K562 (cell line): Measurements from ENCODE around the gene CFAP410. TPM values are rescaled to one million over a fixed set of nuclear protein-coding genes. Genes with fewer than 3 reads are reported as not detected.

ENCODE experiments used
- CBX3 ChIP-seq, 2 experiments: IDR thresholded peaks; 1 replicate in 1 of 2; 2 replicates in 1 of 2; pipeline ENCODE4 v1.6.1; 2012; ENCODE audit warnings: inconsistent platforms in 2 of 2, low read length in 2 of 2, borderline replicate concordance in 1 of 2, control low read depth in 1 of 2
- CREB1 ChIP-seq, 2 experiments: sonication (generic) in 1 of 2; formaldehyde crosslinking in 1 of 2; IDR thresholded peaks; 2 replicates each; pipeline versions ENCODE4 v1.6.1 to v1.8.0; 2012 to 2022; ENCODE audit warnings: inconsistent platforms in 1 of 2, mild to moderate bottlenecking in 1 of 2, missing genetic modification reagents in 1 of 2, moderate library complexity in 1 of 2
- DPF2 ChIP-seq: fragments of 450-650 bp; IDR thresholded peaks from 2 replicates; pipeline ENCODE4 v1.6.1; 2016
- HNRNPH1 ChIP-seq: fragments of 200-400 bp; formaldehyde crosslinking; optimal IDR thresholded peaks from 2 replicates; pipeline ENCODE3; 2017; ENCODE audit warnings: low read depth, mild to moderate bottlenecking, low read length, moderate library complexity
- HNRNPK ChIP-seq: fragments of 200-400 bp; formaldehyde crosslinking; IDR thresholded peaks from one replicate; pipeline ENCODE4 v1.6.1; 2018; ENCODE audit warnings: mild to moderate bottlenecking, low read depth, low read length; ENCODE audit not compliant: poor library complexity, severe bottlenecking
- NCOA1 ChIP-seq: fragments of 450-650 bp; IDR thresholded peaks from 2 replicates; pipeline ENCODE4 v1.6.1; 2016; ENCODE audit warnings: low read depth
- NRF1 ChIP-seq, 2 experiments: fragments of 450-650 bp; IDR thresholded peaks in 1 of 2; conservative IDR thresholded peaks in 1 of 2; 2 replicates each; pipeline ENCODE4 v1.6.1; 2014; ENCODE audit warnings: mild to moderate bottlenecking in 2 of 2
- NUFIP1 ChIP-seq: fragments of 450-650 bp; IDR thresholded peaks from 2 replicates; pipeline ENCODE4 v1.6.1; 2018; ENCODE audit not compliant: partially characterized antibody
- PHB ChIP-seq: fragments of 250-450 bp; sonication (Bioruptor Pico); IDR thresholded peaks from 2 replicates; pipeline ENCODE4 v1.5.0; 2021
- PHF8 ChIP-seq: fragments of 200-600 bp; sonication (generic); IDR thresholded peaks from 2 replicates; pipeline ENCODE4 v1.6.1; 2012; ENCODE audit warnings: mixed run types, mild to moderate bottlenecking, inconsistent platforms, low read length, moderate library complexity, borderline replicate concordance
- PRMT5 ChIP-seq: sonication (generic); formaldehyde crosslinking; IDR thresholded peaks from 2 replicates; pipeline ENCODE4 v1.5.0; 2020; ENCODE audit warnings: missing genetic modification reagents
- SRSF1 ChIP-seq: fragments of 200-400 bp; formaldehyde crosslinking; IDR thresholded peaks from 2 replicates; pipeline ENCODE4 v1.6.1; 2017; ENCODE audit warnings: mild to moderate bottlenecking, low read depth, low read length, moderate library complexity
- TAF7 ChIP-seq: fragments of 450-650 bp; IDR thresholded peaks from 2 replicates; pipeline ENCODE4 v1.6.1; 2016; ENCODE audit warnings: missing genetic modification characterization, missing compliant biosample characterization
- ZFX ChIP-seq: sonication (generic); formaldehyde crosslinking; IDR thresholded peaks from 2 replicates; pipeline ENCODE4 v1.8.0; 2022; ENCODE audit warnings: mild to moderate bottlenecking, missing genetic modification reagents, moderate library complexity
- ZNF217 ChIP-seq: sonication (generic); formaldehyde crosslinking; IDR thresholded peaks from 2 replicates; pipeline ENCODE4 v1.8.0; 2022; ENCODE audit warnings: mild to moderate bottlenecking, missing genetic modification reagents
- ZNF512 ChIP-seq: IDR thresholded peaks from 2 replicates; pipeline ENCODE4 v1.6.1; 2016; ENCODE audit warnings: missing genetic modification characterization, missing compliant biosample characterization
- ZNF561 ChIP-seq: fragments of 450-650 bp; formaldehyde crosslinking; conservative IDR thresholded peaks from 2 replicates; pipeline ENCODE4 v1.4.0; 2020; ENCODE audit warnings: mild to moderate bottlenecking, moderate library complexity
- ZNF584 ChIP-seq: fragments of 200-800 bp; sonication (Bioruptor generic); IDR thresholded peaks from 2 replicates; pipeline ENCODE4 v1.6.1; 2016; ENCODE audit warnings: low read depth, mild to moderate bottlenecking, missing genetic modification characterization, missing compliant biosample characterization
- polyA plus RNA-seq, 8 experiments: library from polyadenylated mRNA; depleted of rRNA in 4 of 8; stranded (reverse) in 5 of 8; unstranded in 3 of 8; fragments of >200 nt; fragmentation: Nextera tagmentation in 2 of 8; fragmentation: Illumina TruSeq in 1 of 8; extraction: Ambion mirVana in 2 of 8; extraction: Trizol in 1 of 8; gene quantifications; 2 replicates each; pipeline versions ENCODE4 v1.2.1 to v1.2.3, GENCODE V29; 2011 to 2014; ENCODE audit warnings: inconsistent platforms in 1 of 8, missing spikeins in 1 of 8
- total RNA-seq, 7 experiments: library from RNA; depleted of rRNA in 6 of 7; stranded (reverse); fragments of >200 nt in 6 of 7; fragmentation: Illumina TruSeq in 2 of 7; extraction: Trizol in 2 of 7; gene quantifications; 2 replicates each; pipeline versions ENCODE4 v1.2.1 to v1.2.3, GENCODE V29; 2011 to 2021; ENCODE audit warnings: low replicate concordance in 1 of 7
- TF ChIP-seq, protein P1 (sequence below): fragments of 200-800 bp; sonication (Bioruptor generic); IDR thresholded peaks from 2 replicates; pipeline ENCODE4 v1.6.1; 2017; ENCODE audit warnings: missing genetic modification characterization, missing compliant biosample characterization
- TF ChIP-seq, protein P2 (sequence below): sonication (generic); formaldehyde crosslinking; IDR thresholded peaks from 2 replicates; pipeline ENCODE4 v1.8.0; 2022; ENCODE audit warnings: missing genetic modification reagents, mild to moderate bottlenecking, borderline replicate concordance
- TF ChIP-seq, protein P3 (sequence below), 2 experiments: fragments of 250-450 bp in 1 of 2; fragments of 450-650 bp in 1 of 2; sonication (Bioruptor Pico) in 1 of 2; IDR thresholded peaks; 2 replicates each; pipeline versions ENCODE4 v1.6.1 to v1.8.0; 2016 to 2021; ENCODE audit warnings: mild to moderate bottlenecking in 2 of 2, moderate library complexity in 2 of 2, missing compliant biosample characterization in 1 of 2, missing genetic modification characterization in 1 of 2

The CFAP410 gene
- total and polyA plus RNA-seq, 9 of the 15 experiments (the other 6 are each of a cell fraction or from before 2014, with no cell fraction given), result 0.07 to 17.3 (median 2.3) TPM

GRCh38 chr21:44338971-44339910, at the start of gene CFAP410 (continued):
- TF ChIP-seq, protein P1, sequence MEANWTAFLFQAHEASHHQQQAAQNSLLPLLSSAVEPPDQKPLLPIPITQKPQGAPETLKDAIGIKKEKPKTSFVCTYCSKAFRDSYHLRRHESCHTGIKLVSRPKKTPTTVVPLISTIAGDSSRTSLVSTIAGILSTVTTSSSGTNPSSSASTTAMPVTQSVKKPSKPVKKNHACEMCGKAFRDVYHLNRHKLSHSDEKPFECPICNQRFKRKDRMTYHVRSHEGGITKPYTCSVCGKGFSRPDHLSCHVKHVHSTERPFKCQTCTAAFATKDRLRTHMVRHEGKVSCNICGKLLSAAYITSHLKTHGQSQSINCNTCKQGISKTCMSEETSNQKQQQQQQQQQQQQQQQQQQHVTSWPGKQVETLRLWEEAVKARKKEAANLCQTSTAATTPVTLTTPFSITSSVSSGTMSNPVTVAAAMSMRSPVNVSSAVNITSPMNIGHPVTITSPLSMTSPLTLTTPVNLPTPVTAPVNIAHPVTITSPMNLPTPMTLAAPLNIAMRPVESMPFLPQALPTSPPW (CRISPR knock-in tag), result peak; percentile 87
- TF ChIP-seq PHF8 (peak; percentile 99), ZFX (CRISPR knock-in tag) (peak; percentile 93), ZNF512 (tag) (no peak), CBX3 (IDR thresholded peaks at IDR 0.05; ENCODE audit: borderline replicate concordance in 1 of 2, low read length in 2 of 2) (no peak; a peak in 1 of 3 replicates), TAF7 (tag) (peak; percentile 85), NCOA1 (no peak), CREB1 (IDR thresholded peaks at IDR 0.05) (peak; percentile 99), CREB1 (CRISPR knock-in tag; IDR thresholded peaks at IDR 0.05) (peak; percentile 100), ZNF217 (no peak), PRMT5 (no peak), HNRNPH1 (no peak), NRF1 (conservative IDR thresholded peaks at IDR 0.05 in 1 of 2, IDR thresholded peaks at IDR 0.05 in 1 of 2) (peak; percentile 97 to 98), HNRNPK (no peak), SRSF1 (no peak), ZNF584 (no peak), NUFIP1 (no peak), ZNF561 (CRISPR knock-in tag) (0 out of 2 replicates have a peak, but pooled peaks have one; percentile 60), PHB (CRISPR knock-in tag) (no peak), DPF2 (0 out of 2 replicates have a peak, but pooled peaks have one; percentile 30)
- TF ChIP-seq, protein P2, sequence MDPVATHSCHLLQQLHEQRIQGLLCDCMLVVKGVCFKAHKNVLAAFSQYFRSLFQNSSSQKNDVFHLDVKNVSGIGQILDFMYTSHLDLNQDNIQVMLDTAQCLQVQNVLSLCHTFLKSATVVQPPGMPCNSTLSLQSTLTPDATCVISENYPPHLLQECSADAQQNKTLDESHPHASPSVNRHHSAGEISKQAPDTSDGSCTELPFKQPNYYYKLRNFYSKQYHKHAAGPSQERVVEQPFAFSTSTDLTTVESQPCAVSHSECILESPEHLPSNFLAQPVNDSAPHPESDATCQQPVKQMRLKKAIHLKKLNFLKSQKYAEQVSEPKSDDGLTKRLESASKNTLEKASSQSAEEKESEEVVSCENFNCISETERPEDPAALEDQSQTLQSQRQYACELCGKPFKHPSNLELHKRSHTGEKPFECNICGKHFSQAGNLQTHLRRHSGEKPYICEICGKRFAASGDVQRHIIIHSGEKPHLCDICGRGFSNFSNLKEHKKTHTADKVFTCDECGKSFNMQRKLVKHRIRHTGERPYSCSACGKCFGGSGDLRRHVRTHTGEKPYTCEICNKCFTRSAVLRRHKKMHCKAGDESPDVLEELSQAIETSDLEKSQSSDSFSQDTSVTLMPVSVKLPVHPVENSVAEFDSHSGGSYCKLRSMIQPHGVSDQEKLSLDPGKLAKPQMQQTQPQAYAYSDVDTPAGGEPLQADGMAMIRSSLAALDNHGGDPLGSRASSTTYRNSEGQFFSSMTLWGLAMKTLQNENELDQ (CRISPR knock-in tag), result 0 out of 2 replicates have a peak, but pooled peaks have one; percentile 44
- TF ChIP-seq, protein P3, sequence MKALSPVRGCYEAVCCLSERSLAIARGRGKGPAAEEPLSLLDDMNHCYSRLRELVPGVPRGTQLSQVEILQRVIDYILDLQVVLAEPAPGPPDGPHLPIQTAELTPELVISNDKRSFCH (CRISPR knock-in tag; IDR thresholded peaks at IDR 0.05), result no peak
- TF ChIP-seq, protein P3 (tag; IDR thresholded peaks at IDR 0.05), result peak; percentile 67
